Testis (tissue), 3 donors: ENCODE data around the gene GNLY. TPM values are rescaled to one million over a fixed set of nuclear protein-coding genes. Genes with fewer than 3 reads are reported as not detected.

Source experiments
- DNase-seq: peaks from one replicate; pipeline ENCODE4 v3.0.0-alpha.2; 2019
- H3K27ac ChIP-seq, 2 donors: fragments of 200-600 bp; sonication (generic); one replicate each; pipeline ENCODE4 v1.5.1; 2019
- H3K27me3 ChIP-seq: fragments of 200-600 bp; sonication (generic); one replicate; pipeline ENCODE4 v1.5.1; 2019
- H3K36me3 ChIP-seq: fragments of 200-600 bp; sonication (generic); one replicate; pipeline ENCODE4 v1.5.1; 2017; ENCODE audit warnings: low read depth; ENCODE audit errors: missing control alignments
- H3K4me1 ChIP-seq: fragments of 200-600 bp; sonication (generic); one replicate; pipeline ENCODE4 v1.5.1; 2019
- H3K4me3 ChIP-seq, 2 donors: fragments of 200-600 bp; sonication (generic); one replicate each; pipeline ENCODE4 v1.5.1; 2017 to 2019
- H3K9me3 ChIP-seq: fragments of 200-600 bp; sonication (generic); one replicate; pipeline ENCODE4 v1.5.1; 2017
- POLR2A ChIP-seq: fragments of 450-650 bp; IDR thresholded peaks from one replicate; pipeline ENCODE4 v1.6.1; 2017; ENCODE audit warnings: antibody characterized with exemption, mild to moderate bottlenecking, moderate library complexity
- WGBS, 2 donors: methylation state at CpG; one replicate each; pipeline ENCODE4 v1.1.5; 2018; 5-methylcytosine and 5-hydroxymethylcytosine counted together
- intact Hi-C: fragments of 100-400 bp; cut with DNase I; formaldehyde crosslinking; loops from one replicate; pipeline ENCODE4 v1.15.1; 2023; ENCODE audit warnings: low total_unique reads
- polyA plus RNA-seq: library from polyadenylated mRNA; stranded (reverse); fragments of 350-450 nt; fragmentation: Illumina TruSeq; extraction: RNeasy Lipid Tissue Mini Kit (QIAGEN cat#74804); gene quantifications from one replicate; pipeline ENCODE4 v1.2.3, GENCODE V29; 2014; ENCODE audit warnings: low read depth, low replicate concordance; ENCODE audit not compliant: insufficient read depth
- total RNA-seq, 2 donors: library from RNA; depleted of rRNA; stranded (reverse); fragments of >200 nt; gene quantifications; one replicate each; pipeline ENCODE4 v1.2.3, GENCODE V29; 2016
- TF ChIP-seq, protein P1 (sequence below), 3 experiments: fragments of 450-650 bp in 2 of 3; fragments of 200-600 bp in 1 of 3; sonication (generic) in 1 of 3; IDR thresholded peaks; one replicate each; pipeline ENCODE4 v1.5.1; 2016 to 2019; ENCODE audit warnings: antibody characterized with exemption in 3 of 3, mild to moderate bottlenecking in 2 of 3, moderate library complexity in 1 of 3

GNLY gene
- total and polyA plus RNA-seq, 3 donors from 2014 or later = 0.43 to 2.6 (median 2.2) TPM

DNA sequence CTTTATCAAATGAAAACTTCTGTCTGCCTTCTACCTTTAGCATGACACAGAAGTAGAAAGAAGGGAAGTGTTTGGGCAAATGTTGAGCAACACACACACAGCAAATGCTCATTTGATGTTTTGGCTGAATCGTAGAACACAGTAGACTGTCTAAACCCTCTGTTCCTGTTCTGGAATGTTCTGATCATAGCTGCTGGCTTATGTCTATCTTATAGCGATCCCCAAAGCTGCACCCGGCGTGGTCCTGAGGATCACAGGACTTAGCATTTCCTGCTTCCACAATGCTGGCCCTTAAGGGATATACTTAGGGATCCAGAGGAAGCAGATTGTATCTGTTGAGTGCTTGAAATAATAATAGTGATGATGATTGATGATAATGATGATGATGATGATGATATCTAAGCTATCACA is 15.2 kb downstream of the GNLY start:
- Histone ChIP-seq H3K9me3 (no peaks in the 10 kb centered on the region), H3K27me3 (no peaks in the 10 kb centered on the region), H3K4me3 (no peak overlapping the region), H3K4me1 (peaks cover 50% of the 10 kb centered on the region), H3K27ac (peak overlapping the region; percentile 79 to 87), H3K36me3 (no peaks in the 10 kb centered on the region)
- intact Hi-C loops = no loop called here
- TF ChIP-seq POLR2A = no peak
- TF ChIP-seq, protein P1, sequence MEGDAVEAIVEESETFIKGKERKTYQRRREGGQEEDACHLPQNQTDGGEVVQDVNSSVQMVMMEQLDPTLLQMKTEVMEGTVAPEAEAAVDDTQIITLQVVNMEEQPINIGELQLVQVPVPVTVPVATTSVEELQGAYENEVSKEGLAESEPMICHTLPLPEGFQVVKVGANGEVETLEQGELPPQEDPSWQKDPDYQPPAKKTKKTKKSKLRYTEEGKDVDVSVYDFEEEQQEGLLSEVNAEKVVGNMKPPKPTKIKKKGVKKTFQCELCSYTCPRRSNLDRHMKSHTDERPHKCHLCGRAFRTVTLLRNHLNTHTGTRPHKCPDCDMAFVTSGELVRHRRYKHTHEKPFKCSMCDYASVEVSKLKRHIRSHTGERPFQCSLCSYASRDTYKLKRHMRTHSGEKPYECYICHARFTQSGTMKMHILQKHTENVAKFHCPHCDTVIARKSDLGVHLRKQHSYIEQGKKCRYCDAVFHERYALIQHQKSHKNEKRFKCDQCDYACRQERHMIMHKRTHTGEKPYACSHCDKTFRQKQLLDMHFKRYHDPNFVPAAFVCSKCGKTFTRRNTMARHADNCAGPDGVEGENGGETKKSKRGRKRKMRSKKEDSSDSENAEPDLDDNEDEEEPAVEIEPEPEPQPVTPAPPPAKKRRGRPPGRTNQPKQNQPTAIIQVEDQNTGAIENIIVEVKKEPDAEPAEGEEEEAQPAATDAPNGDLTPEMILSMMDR (IDR thresholded peaks at IDR 0.05) = no peak
- WGBS, 2 donors = 59 to 67% methylated on average over 4 of the region's 4 CpGs
- DNase-seq = no peak

- Histone ChIP-seq H3K27me3 (no peaks in the 10 kb centered on the region), H3K36me3 (no peaks in the 10 kb centered on the region), H3K27ac (peak overlapping the region; percentile 79 to 87), H3K4me3 (no peak overlapping the region), H3K4me1 (peaks cover 50% of the 10 kb centered on the region), H3K9me3 (no peaks in the 10 kb centered on the region)
- intact Hi-C loops = no loop called here
- peak; percentile 81 for DNase-seq
- 29 to 39% methylated on average over 13 to 19 of the region's 19 CpGs for WGBS, 2 donors
- TF ChIP-seq, protein P1 (IDR thresholded peaks at IDR 0.05) = no peak
- TF ChIP-seq POLR2A = no peak
Measured at GRCh38 chr2:85710687-85711577, 16.8 kb downstream of the GNLY start.

DNA sequence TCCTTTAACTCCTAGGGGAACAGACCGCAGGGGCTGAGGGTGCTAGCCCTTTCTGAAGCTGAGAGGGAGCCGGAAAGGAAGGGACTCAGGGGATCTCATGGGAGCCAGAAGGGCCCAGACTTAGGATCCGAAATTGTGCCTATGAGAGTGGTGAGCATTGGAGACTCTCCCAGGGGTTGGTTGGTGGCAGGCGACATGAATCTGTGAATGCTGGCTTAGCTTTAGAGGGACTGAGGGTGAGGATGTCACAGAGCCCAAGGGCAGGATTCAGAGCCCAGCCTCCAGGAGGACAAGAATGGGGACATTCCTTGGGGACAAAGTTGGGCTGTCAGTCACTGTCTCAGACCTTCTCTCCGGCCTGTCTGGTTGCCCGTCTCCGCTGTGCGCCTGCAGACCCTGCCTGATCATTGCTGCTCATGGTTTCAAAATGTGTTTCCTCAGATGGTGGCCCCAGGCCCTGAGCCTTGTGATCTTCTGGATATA is 17.5 kb downstream of the GNLY start:
- no peaks in the 10 kb centered on the region for H3K27me3 ChIP-seq

DNA sequence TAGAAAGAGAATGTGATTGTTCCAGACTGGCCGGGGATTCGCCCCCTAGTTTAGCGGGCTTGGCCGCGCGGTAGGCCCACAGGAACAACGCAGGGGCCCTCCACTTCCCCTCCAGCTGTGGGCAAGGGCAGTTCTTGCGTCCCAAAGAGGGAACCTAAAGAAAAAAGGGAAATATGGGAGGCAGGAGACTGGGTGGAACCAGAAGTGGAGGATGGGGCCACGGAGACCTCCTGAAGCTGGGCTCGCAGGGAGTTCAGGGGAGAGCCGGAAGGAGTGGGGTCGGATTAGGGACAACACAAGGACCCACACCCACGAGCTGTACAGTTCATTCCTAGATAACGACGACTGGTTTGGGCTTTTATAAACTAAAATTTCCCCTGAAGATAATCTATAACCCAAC is 18.2 kb downstream of the GNLY start:
- Histone ChIP-seq H3K9me3 (no peaks in the 10 kb centered on the region), H3K4me3 (no peak overlapping the region), H3K36me3 (no peaks in the 10 kb centered on the region), H3K4me1 (peaks cover 46% of the 10 kb centered on the region), H3K27me3 (no peaks in the 10 kb centered on the region), H3K27ac (peak overlapping the region; percentile 53 to 87)
- TF ChIP-seq POLR2A = no peak
- TF ChIP-seq, protein P1 (IDR thresholded peaks at IDR 0.05) = no peak
- intact Hi-C loops = no loop called here
- 69 to 84% methylated on average over 15 of the region's 15 CpGs for WGBS, 2 donors
- DNase-seq = no peak

More for the DNA sequence above, 17.5 kb downstream of the GNLY start:
- Histone ChIP-seq H3K4me3 (no peak overlapping the region), H3K27ac (peak overlapping the region; percentile 79 to 87), H3K36me3 (no peaks in the 10 kb centered on the region), H3K4me1 (peaks cover 50% of the 10 kb centered on the region), H3K9me3 (no peaks in the 10 kb centered on the region)
- 74 to 77% methylated on average over 8 of the region's 8 CpGs for WGBS, 2 donors
- no peak for DNase-seq
- intact Hi-C loops = no loop called here
- TF ChIP-seq POLR2A = no peak
- TF ChIP-seq, protein P1 (IDR thresholded peaks at IDR 0.05) = no peak
